Right ventricle myocardium superior (tissue), 1 donor: Measurements from ENCODE around the gene TRPM1. TPM values are rescaled to one million over a fixed set of nuclear protein-coding genes. Genes with fewer than 3 reads are reported as not detected.

Experiments used
- ATAC-seq: fragments of 200-7000 bp; cut with Tn5 transposase; one replicate; pipeline ENCODE4 v1.9.1; 2020; ENCODE audit warnings: mild to moderate bottlenecking; ENCODE audit not compliant: poor library complexity
- DNase-seq: peaks from one replicate; pipeline ENCODE4 v3.0.0-alpha.2; 2020
- intact Hi-C: fragments of 100-400 bp; cut with DNase I; formaldehyde crosslinking; loops from one replicate; pipeline ENCODE4 v1.11.2; 2022
- total RNA-seq: library from RNA; stranded (reverse); fragmentation: NEBNext Ultra II Directional; extraction: Animal tissue kit (Norgen Biotek cat#: 25700); gene quantifications from one replicate; pipeline ENCODE4 v1.2.1, GENCODE V29; 2021
- donor health status: DM: no; HTN: yes; CAD: no; lungs with severe emphysema.

The TRPM1 gene
- total RNA-seq, 1 donor from 2014 or later, result not detected

- no peak for ATAC-seq
- intact Hi-C loops, result no loop called here
- no peak for DNase-seq
These were observed 27.0 kb upstream of the TRPM1 start for GRCh38 chr15:31128477-31128876.

GRCh38 chr15:31127596-31128261 lies 26.2 kb upstream of the TRPM1 start:
- ATAC-seq (no peak), DNase-seq (no peak)
- intact Hi-C loops, result no loop called here

- intact Hi-C loops, result no loop called here
- DNase-seq, result no peak
- no peak for ATAC-seq
These were observed 23.5 kb upstream of the TRPM1 start for GRCh38 chr15:31125061-31125460.

DNA sequence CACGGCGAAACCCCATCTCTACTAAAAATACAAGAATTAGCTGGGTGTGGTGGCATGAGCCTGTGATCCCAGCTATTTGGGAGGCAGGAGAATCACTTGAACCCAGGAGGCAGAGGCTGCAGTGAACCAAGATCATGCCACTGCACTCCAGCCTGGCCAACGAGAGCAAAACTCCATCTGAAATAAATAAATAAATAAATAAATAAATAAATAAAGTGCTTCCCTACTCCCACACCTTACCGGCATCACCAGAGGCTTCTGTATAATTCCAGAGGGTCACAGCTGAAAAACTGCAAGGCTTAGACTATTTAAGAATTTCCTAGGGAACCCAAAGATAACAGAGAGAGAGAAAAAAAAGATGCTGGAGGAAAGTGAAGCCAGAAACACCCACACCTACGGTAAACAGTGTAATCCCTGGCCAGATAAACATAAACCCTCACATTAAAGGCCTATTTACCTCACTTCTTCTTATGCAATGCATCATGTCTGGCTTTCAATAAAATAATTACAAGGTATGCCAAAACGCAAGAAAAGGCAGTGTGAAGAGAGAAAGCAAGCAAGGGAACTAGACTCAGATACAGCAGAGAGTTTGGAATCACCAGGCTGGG lies 15.0 kb upstream of the TRPM1 start:
- no peak for ATAC-seq
- intact Hi-C loops, result no loop called here
- no peak for DNase-seq

- no peak for ATAC-seq
- intact Hi-C loops, result no loop called here
- DNase-seq, result no peak
These were observed 9.6 kb upstream of the TRPM1 start for GRCh38 chr15:31111091-31111647.

DNA sequence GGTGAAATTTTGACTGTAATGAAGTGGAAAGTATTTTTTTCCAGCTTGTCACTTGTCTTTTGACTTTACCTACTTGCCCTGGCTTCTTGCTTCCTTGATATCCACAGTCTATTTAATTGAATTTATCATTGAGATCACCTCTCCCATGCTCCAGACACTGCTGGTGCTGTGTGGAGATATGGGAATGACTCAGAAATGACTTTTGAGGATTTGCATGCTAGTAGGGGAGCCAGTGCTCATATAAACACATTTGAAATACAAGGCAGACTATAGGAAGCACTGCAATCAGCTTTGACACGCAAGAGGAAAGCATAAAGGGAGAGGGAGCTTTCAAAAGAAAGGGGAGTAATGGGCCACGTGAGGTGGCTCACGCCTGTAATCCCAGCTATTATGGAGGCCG lies 7.3 kb upstream of the TRPM1 start:
- intact Hi-C loops, result no loop called here
- ATAC-seq (no peak), DNase-seq (no peak)

DNA sequence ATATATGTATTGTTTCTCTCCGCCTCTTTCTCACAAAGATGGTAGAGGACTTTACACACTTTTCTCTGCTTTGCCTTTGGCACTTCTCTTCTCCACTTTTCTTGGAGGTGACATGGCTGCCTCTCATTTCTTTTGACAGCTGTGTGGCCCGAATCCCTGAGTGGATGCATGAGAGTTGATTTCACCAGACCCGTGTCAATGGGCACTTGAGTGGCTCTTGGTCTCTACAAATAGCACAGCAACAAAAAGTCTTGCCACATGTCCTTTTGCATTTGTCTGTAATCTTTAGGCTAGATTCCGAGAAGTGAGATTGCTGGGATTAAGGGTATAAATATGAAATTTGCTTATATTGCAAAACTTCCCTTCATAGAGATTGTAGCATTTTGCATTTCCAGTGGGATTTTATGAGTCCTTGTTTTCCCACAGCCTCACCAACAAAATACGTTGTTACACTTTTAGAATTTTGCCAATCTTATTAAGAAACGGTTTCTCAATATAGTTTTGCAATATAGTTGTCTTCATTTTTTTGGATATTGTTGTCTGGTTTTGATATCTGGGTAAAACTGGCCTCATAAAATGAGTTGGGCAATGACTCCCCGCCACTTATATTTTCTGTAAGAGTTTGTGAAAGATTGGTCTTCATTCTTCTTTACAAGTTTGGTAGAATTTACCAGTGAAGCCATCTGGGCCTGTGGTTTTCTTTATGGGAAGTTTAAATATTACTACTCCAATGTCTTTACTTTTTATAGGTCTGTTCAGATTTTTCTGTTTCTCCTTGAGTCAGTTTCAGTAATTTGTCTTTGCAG lies 5.2 kb upstream of the TRPM1 start:
- intact Hi-C loops, result no loop called here
- DNase-seq, result no peak
- ATAC-seq, result no peak

DNA sequence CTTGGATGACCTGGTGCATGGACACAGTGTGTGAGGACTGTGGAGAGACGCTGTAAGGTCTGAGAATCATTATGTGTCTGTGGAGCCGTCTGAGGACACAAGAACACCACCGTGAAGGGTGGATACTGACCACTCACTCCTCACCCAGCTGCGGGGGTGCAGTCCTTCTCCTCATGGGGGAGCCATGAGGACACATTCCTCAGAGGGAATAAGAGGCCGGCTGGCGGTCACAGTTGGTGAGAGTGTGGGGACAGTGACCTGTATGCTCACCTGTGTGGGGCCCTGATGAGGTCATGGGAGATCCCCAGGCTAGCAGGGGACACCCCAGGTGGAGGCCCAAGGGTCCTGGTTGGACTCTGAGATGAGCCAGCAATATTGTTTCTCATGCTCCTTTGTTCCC lies 2.5 kb upstream of the TRPM1 start:
- no peak for DNase-seq
- intact Hi-C loops, result no loop called here
- ATAC-seq, result no peak

- intact Hi-C loops, result no loop called here
- DNase-seq (no peak), ATAC-seq (no peak)
These were observed 1.1 kb upstream of the TRPM1 start for GRCh38 chr15:31102374-31103342.

GRCh38 chr15:31102039-31102321 lies 455 bp upstream of the TRPM1 start:
- no peak for DNase-seq
- ATAC-seq, result no peak
- intact Hi-C loops, result no loop called here

DNA sequence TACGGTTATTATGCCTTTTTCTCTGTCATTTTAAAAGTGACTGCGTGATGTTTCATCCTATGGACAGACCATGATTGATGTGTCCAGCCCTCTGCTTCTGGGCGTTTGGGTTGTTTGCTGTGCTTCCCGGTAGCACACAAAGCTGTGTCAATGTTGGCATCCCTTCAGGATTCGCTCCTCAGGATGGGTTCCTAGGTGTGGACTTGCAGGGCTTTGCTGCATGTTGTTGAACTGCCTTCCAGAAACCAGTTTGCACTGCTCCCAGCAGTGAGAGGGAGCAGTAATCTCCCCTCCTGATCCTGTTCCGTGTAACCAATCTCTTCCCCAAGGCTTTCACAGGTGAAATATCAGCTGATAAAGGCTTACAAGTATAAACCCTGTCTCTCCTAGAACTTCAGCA lies 787 bp downstream of the TRPM1 start:
- ATAC-seq (no peak), DNase-seq (no peak)
- intact Hi-C loops, result no loop called here

DNA sequence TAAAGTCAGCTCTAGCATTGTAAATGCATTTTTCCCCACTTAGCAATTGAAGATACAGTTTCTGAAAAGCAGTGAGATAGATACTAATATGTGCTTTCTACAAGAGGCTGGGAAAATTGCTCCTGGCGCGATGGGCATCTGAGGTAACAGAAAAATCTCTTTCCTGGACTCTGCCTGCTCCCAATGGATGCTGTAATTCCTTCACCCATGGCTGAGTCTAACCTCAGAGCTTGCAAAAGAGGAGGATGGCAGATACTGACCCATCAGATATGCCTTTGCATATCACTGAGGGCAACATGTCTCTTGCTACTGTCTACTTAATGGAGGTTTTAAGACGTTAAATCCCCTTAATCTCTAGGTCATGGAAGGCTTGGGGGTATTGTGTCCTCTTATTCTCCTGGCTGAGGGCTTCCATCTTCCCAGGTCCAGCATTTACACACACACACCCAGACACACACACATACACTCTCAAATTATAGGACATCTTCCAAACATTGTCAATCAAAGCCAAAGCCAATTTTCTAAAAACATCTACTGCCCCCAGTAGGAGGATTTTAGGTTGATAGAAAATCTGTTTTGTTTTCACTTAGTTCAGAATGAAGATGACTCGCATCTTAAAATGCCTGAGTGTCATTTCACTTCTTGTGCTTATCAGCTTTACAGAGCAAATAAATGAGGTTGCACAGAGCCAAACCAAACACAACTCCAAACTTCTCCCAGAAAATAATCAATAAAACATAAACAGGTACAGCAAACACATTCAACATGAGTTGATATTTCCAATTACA lies 2.4 kb downstream of the TRPM1 start:
- intact Hi-C loops, result no loop called here
- ATAC-seq, result no peak

GRCh38 chr15:31098491-31098917 lies 3.0 kb downstream of the TRPM1 start:
- ATAC-seq, result no peak
- intact Hi-C loops, result no loop called here
- no peak for DNase-seq

More for the DNA sequence above, 2.4 kb downstream of the TRPM1 start:
- no peak for DNase-seq

GRCh38 chr15:31096563-31096962 lies 5.0 kb downstream of the TRPM1 start:
- DNase-seq (no peak), ATAC-seq (no peak)
- intact Hi-C loops, result no loop called here

- intact Hi-C loops, result no loop called here
- DNase-seq (no peak), ATAC-seq (no peak)
These were observed 10.0 kb downstream of the TRPM1 start for GRCh38 chr15:31091481-31091880.

- intact Hi-C loops, result no loop called here
- DNase-seq (no peak), ATAC-seq (no peak)
These were observed 10.8 kb downstream of the TRPM1 start for GRCh38 chr15:31090766-31091165.

DNA sequence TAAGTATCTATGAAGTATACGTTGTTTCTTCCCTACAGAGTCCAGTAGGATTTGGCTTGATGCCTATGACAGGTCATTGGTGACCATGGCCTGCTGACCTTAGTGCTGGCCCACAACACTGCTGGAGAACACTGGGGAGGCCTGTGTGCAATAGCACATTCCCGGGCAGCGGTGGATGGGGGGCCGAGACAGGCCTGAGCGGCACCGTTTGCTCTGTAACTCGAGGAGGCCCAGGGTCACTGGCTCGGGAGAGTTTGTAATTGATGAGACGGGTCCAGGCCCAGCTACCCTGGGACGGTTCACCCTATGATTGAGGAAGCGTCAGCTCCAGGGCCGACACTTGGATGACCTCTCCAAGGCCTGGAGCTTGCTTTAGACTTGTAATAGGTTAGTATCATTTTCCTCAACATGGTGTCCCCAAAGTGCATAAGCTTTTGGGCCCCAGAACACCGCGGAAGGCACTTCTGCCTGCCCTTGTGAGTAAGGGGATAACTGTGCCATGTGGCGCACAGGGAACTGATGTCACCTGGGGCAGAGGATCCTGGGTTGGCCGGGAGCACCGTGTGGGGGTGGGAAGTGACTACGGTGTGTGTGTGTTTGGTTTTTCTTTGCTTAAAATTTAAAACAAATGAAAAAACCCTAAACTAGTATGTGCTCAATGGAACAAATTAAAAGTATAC lies 12.0 kb downstream of the TRPM1 start:
- ATAC-seq (no peak), DNase-seq (no peak)
- intact Hi-C loops, result no loop called here
